ENCODE results near the gene CSKMT.
A peak's percentile ranks its signal among the peaks of the same experiment; 100 is the strongest.

Gene CSKMT

GRCh38 chr11:62632492-62632891, 32.6 kb upstream of the CSKMT start:
- H3K27me3 ChIP-seq (ENCODE audit: low read length), result no peaks in the 10 kb centered on the region
- no peak overlapping the region for H3K27ac ChIP-seq (ENCODE audit: low read depth, low read length)

GRCh38 chr11:62644220-62644619, 20.9 kb upstream of the CSKMT start:
- Histone ChIP-seq H3K4me3 (ENCODE audit: insufficient read depth, low read length, poor library complexity, severe bottlenecking) (no peak overlapping the region), H4K20me1 (ENCODE audit: low read depth, low read length) (no peaks in the 10 kb centered on the region), H3K27me3 (ENCODE audit: low read length) (no peaks in the 10 kb centered on the region), H2AFZ (ENCODE audit: low read depth, low read length, severe bottlenecking) (no peak overlapping the region), H3K9me2 (replicated peaks; ENCODE audit: insufficient read depth, low read length) (no peaks in the 10 kb centered on the region), H3K9ac (ENCODE audit: low read length) (no peak overlapping the region), H3K9me3 (ENCODE audit: insufficient read depth, low read length) (no peaks in the 10 kb centered on the region), H3K79me2 (ENCODE audit: insufficient read depth, low read length) (peaks cover 57% of the 10 kb centered on the region), H3K36me3 (ENCODE audit: low read length) (no peaks in the 10 kb centered on the region), H3K4me2 (ENCODE audit: low read depth, low read length, poor library complexity, severe bottlenecking) (no peak overlapping the region), H3K27ac (ENCODE audit: low read depth, low read length) (no peak overlapping the region), H3F3A (ENCODE audit: insufficient read depth) (peaks cover 4% of the 10 kb centered on the region)
- TF ChIP-seq EZH2phosphoT487 (conservative IDR thresholded peaks at IDR 0.05; ENCODE audit: low read length) (no peak), CTCF (IDR thresholded peaks at IDR 0.05; ENCODE audit: insufficient read depth, low read length, poor library complexity, severe bottlenecking) (no peak)

More at GRCh38 chr11:62632492-62632891, 32.6 kb upstream of the CSKMT start:
- Histone ChIP-seq H3K4me3 (ENCODE audit: insufficient read depth, low read length, poor library complexity, severe bottlenecking) (no peak overlapping the region), H3K4me2 (ENCODE audit: low read depth, low read length, poor library complexity, severe bottlenecking) (no peak overlapping the region), H2AFZ (ENCODE audit: low read depth, low read length, severe bottlenecking) (no peak overlapping the region), H3K9me3 (ENCODE audit: insufficient read depth, low read length) (no peaks in the 10 kb centered on the region), H4K20me1 (ENCODE audit: low read depth, low read length) (no peaks in the 10 kb centered on the region), H3K9me2 (replicated peaks; ENCODE audit: insufficient read depth, low read length) (no peaks in the 10 kb centered on the region), H3K9ac (ENCODE audit: low read length) (no peak overlapping the region), H3K36me3 (ENCODE audit: low read length) (peaks cover 27% of the 10 kb centered on the region), H3F3A (ENCODE audit: insufficient read depth) (no peaks in the 10 kb centered on the region), H3K79me2 (ENCODE audit: insufficient read depth, low read length) (no peaks in the 10 kb centered on the region)
- TF ChIP-seq CTCF (IDR thresholded peaks at IDR 0.05; ENCODE audit: insufficient read depth, low read length, poor library complexity, severe bottlenecking) (no peak), EZH2phosphoT487 (conservative IDR thresholded peaks at IDR 0.05; ENCODE audit: low read length) (no peak)

GRCh38 chr11:62645671-62645945, 19.5 kb upstream of the CSKMT start:
- Histone ChIP-seq H3K27ac (ENCODE audit: low read depth, low read length) (peak overlapping the region; percentile 79), H3K4me3 (ENCODE audit: insufficient read depth, low read length, poor library complexity, severe bottlenecking) (peak overlapping the region; percentile 89), H3K9me2 (replicated peaks; ENCODE audit: insufficient read depth, low read length) (no peaks in the 10 kb centered on the region), H4K20me1 (ENCODE audit: low read depth, low read length) (no peaks in the 10 kb centered on the region), H2AFZ (ENCODE audit: low read depth, low read length, severe bottlenecking) (no peak overlapping the region), H3K4me2 (ENCODE audit: low read depth, low read length, poor library complexity, severe bottlenecking) (peak overlapping the region; percentile 86), H3K36me3 (ENCODE audit: low read length) (no peaks in the 10 kb centered on the region), H3K9me3 (ENCODE audit: insufficient read depth, low read length) (no peaks in the 10 kb centered on the region), H3K79me2 (ENCODE audit: insufficient read depth, low read length) (peaks cover 51% of the 10 kb centered on the region), H3K27me3 (ENCODE audit: low read length) (no peaks in the 10 kb centered on the region), H3K9ac (ENCODE audit: low read length) (peak overlapping the region; percentile 98), H3F3A (ENCODE audit: insufficient read depth) (peaks cover 4% of the 10 kb centered on the region)
- TF ChIP-seq EZH2phosphoT487 (conservative IDR thresholded peaks at IDR 0.05; ENCODE audit: low read length) (no peak), CTCF (IDR thresholded peaks at IDR 0.05; ENCODE audit: insufficient read depth, low read length, poor library complexity, severe bottlenecking) (no peak)

Data from SU-DHL-6 (cell line).